GM10266 (cell line): Measurements from ENCODE around the gene GREB1.

Source experiments
- DNase-seq: peaks from one replicate; pipeline ENCODE4 v3.0.0; 2012; ENCODE audit errors: extremely low spot score
- TF ChIP-seq, protein P1 (sequence below): IDR thresholded peaks from 2 replicates; pipeline ENCODE4 v1.5.1; 2012; ENCODE audit warnings: mild to moderate bottlenecking, low read depth; ENCODE audit not compliant: control insufficient read depth, insufficient read depth; ENCODE audit errors: missing control alignments

Gene GREB1

GRCh38 chr2:11569636-11570035 lies 35.8 kb downstream of the GREB1 start:
- TF ChIP-seq, protein P1, sequence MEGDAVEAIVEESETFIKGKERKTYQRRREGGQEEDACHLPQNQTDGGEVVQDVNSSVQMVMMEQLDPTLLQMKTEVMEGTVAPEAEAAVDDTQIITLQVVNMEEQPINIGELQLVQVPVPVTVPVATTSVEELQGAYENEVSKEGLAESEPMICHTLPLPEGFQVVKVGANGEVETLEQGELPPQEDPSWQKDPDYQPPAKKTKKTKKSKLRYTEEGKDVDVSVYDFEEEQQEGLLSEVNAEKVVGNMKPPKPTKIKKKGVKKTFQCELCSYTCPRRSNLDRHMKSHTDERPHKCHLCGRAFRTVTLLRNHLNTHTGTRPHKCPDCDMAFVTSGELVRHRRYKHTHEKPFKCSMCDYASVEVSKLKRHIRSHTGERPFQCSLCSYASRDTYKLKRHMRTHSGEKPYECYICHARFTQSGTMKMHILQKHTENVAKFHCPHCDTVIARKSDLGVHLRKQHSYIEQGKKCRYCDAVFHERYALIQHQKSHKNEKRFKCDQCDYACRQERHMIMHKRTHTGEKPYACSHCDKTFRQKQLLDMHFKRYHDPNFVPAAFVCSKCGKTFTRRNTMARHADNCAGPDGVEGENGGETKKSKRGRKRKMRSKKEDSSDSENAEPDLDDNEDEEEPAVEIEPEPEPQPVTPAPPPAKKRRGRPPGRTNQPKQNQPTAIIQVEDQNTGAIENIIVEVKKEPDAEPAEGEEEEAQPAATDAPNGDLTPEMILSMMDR = no peak
- no peak for DNase-seq

DNA sequence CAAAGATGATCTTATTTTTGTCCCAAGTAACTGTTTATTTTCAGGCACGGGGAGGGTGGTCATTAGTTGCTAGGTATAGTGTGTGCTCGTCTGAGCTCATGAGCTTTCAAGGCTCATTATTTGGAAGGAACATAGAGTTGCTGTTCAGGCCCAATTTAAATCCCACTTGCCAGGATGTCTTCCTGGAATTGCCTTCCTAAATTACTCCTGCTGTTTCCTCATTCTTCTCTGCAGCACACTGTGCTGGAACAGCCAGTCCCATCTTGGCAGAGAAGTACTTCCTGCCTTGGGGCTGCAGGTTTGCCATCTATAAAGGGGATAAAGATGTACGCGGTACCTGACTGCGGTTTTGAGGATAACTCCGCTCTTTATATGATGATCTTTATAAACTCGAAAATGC lies 37.3 kb downstream of the GREB1 start:
- TF ChIP-seq, protein P1 = no peak
- DNase-seq = no peak

DNA sequence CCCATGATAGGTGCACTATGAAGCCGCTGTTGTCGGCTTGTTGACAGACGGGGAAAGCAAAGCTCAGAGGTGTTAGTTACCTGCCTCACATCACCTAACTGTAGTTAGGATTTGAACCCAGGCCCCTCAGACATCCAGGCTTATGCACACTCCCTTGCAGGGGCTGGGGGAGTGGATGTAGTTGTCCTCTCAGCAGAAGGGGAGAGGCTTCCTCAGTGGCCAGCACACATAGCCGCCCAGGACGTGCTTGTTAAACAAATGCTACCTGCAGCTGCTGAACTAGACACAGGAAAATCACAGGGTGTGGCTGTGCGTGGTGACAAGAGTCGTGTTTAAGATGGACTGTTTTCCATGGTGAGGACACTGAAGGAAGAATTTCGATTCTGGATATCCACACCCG lies 39.2 kb downstream of the GREB1 start:
- DNase-seq = no peak
- TF ChIP-seq, protein P1 = no peak

DNA sequence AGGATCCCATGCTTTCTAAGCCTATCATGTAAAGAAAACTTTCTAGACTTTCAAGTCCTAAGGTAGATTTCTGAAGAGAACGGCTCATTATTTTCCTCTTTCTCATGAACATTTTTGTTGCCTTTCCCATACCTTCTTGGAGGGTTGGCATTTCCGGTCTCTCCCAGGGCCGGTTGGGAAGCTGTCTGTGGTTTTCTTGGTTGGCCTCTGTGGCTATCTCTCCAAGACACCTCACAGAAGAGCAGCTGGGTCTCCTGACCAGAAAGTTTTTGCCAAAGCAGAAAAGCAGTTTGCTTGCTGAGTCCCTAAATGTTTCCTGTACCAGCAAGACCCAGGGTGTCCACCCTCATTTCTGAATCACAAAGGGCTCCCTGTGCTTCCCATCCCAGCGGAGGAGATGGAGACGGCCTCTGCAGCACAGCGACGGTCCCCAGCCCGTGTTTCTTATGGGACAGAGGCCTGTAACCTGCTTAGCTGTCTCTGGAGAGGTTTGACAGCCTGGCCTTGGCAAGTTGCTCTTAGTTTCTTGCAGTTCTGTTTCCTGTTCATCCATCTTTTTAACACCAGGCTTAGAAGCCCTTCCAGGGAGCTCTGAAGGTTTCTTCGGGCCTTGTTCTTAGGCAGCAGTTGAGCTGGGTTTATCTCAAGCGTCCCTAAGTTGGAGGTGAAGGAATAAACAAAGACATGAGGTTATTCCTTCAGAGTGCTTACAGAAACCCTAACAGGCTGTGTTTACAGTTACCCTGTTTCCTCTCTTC lies 39.8 kb downstream of the GREB1 start:
- no peak for DNase-seq
- TF ChIP-seq, protein P1 = no peak

GRCh38 chr2:11574176-11575046 lies 40.6 kb downstream of the GREB1 start:
- TF ChIP-seq, protein P1 = no peak
- DNase-seq = no peak

DNA sequence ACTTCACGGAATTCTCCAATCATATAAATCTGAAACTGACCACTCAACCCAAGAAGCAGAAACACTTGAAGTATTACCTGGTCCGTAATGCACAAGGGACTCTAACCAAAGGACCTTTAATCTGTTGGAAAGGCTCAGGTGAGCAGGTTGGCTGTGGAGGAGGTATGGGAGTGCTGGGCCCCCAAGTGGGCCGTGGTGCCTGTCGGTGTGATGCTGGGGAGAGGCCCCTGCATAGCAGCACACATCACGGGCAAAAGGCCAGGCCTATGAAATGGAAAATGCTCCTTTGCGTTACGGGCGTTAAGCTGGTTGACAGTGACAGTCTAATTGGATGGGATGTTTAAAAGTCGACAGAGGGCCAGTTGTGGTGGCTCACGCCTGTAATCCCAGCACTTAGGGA lies 42.6 kb downstream of the GREB1 start:
- DNase-seq = no peak

More for the DNA sequence above, 42.6 kb downstream of the GREB1 start:
- TF ChIP-seq, protein P1 = no peak
